HT-29 (cell line): ENCODE data around the gene GPX7. TPM values are rescaled to one million over a fixed set of nuclear protein-coding genes. Genes with fewer than 3 reads are reported as not detected.

Experiments
- DNase-seq: peaks from one replicate; pipeline ENCODE4 v3.0.0-alpha.2; 2015; ENCODE audit warnings: low spot score
- total RNA-seq: library from RNA; depleted of rRNA; stranded (reverse); fragments of >200 nt; shearing (Covaris generic); gene quantifications from 2 replicates; pipeline ENCODE4 v1.2.3, GENCODE V29; 2014; rRNA removed

GPX7 gene
- total RNA-seq, 1 experiment from 2014 or later = not detected

DNA sequence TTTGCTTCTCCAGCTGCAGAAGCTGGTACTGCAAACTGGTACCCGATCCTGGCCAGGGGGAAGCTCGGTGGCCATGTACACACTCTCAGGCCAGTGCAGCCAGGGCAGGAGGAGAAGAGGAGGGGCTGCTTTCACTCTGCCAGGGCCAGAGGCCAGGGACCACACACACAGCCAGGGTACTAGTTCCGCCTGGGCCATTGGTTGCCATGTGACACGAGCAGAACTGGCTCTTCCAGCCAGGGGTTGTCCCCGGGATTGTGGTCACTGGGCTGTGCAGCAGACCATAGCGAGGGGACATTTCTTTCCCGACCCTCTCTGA, 27.1 kb downstream of the GPX7 start:
- DNase-seq = no peak

DNA sequence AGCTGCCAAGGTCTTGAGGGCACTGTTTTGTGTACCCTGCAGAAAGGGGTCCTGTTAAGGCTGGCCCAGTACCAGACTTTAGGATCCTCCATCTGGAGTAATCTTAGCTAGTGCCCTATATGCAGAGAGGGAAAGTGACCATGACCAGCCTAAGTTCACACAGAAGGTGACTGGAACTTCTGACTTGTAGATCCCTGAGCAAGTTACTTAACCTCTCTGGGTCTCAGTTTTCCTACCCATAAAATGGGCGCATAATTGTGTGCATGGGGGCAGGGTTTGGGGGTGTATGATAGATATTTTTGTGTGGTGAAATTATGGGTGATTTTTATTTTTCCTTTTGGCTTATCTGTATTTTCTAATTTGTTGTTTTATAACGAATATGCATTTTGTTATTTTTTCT, 27.5 kb downstream of the GPX7 start:
- DNase-seq = no peak

DNA sequence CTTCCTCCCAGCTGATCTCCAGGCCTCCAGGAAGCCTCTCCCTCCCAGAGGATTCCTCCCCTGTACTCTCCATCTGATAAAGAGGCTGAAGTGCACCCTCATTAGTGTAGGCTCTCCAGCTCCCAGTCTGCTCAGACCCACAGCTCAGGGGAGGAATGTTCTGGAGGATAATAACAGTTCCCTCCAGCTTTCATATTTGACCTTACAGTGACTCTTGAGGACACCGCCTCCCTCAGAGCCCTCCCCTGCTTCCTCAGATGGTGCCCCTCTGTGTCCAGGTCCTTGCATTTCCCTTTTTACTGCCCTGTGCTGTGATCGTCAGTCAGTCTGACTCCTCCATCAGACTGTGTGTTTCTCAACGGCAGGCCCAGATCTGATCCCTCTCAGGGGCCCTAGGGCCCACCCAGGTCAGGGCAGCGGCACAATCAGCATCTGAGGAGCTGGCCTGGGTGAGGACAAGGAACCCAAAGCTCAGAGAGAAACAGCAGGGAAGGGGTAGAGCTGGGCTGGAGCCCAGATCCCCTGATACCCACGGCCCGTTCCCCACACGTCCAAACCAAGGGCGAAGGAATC, 29.7 kb downstream of the GPX7 start:
- no peak for DNase-seq

DNA sequence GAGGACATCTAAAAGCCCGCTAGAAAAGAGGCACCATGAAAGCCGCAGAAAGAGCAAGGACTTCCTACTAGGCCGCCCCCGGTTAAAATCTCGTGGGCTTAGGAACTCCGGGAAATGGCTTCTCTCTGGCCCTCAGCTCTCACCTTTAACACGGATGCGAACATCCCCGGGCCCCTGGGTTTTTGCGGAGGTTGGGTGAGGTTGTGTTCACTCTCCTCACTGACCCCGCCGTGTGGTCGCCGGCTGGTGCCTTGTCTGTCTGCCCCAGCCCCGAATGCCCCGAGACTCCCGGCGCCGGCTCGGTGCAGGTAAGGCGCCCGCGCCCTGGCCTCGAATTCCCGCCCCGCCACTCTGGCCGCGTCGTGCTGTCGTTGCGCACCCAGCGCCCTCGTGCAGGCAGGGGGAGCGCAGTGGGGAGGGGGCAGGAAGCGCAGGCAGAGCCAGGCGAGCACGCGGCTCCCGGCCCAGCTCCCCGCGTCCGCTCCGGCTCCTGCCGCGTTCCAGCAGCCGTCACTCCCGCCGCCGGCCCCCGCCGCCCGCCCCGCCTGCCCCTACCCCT, 30.6 kb downstream of the GPX7 start, which contains the start of gene SHISAL2A:
TSS of gene SHISAL2A (plus strand) at position 437 of the 559 bp plus-strand sequence. CDS start 326 bp downstream, outside the sequence.
- DNase-seq = no peak

DNA sequence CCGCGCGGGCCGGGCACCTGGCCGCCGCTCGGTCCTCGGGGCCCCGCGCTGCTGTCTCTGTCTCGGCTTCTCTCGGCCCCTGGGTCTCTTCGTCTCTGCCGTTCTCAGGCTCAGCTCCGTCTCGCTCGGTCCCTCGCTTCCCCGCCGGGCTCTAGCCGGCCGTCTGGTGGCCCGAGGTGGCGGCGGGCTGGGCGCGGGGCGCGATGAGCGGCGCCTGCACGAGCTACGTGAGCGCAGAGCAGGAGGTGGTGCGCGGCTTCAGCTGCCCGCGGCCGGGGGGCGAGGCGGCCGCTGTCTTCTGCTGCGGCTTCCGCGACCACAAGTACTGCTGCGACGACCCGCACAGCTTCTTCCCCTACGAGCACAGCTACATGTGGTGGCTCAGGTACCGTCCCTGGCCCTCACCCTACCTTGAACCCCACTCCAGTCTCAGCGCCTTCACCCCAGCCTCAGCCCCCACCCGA, 31.2 kb downstream of the GPX7 start:
- no peak for DNase-seq

DNA sequence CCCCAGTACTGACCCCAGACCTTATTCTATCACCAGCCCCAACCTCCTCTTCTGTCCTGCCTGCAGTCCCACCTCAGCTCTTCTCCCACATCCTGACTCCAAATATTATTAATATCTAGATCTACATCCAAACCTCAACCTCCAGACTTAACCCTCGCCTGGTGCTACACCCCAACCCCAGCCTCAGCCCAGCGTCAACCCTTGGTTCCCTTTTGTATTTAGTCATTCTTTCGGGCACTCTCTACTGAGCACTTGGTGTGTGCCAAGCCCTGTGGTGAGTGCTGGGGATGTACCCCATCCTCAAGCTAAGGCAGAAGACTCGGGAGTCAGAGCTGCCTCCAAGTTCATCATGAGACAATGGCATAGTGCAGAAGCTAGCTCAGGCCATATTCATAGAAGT, 31.9 kb downstream of the GPX7 start:
- DNase-seq = no peak

DNA sequence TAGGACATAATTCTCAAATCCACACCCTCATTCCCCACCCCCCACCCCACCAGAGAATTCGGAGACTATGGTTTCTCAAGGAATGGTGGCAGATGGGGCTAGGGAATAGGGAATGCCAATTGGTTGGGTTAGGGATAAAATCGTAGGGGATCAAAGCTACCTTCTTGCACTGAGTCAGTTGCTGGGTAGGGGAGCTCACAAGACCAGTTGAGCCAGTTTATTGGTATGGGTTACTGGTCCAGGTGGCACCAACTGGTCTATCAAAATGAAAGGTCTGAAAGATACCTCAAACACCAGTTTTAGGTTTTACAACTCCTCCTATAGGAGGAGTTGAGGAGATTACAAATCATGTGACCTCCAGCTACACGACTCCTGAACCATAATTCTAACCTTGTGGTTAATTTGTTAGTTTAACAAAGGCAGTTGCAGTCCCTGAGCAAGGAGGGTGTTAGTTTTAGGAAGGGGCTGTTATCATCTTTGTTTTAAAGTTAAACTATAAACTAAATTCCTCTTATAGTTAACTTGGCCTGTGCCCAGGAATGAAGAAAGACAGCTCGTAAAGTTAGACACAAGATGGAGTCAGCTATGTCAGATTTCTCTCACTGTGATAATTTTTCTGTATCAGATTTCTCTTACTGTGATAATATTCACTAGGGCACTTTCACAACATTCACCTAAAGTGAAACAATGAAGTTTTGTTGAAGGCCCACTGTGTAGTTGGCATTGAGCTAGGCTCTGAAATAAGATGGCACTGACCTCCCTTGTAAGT, 33.3 kb downstream of the GPX7 start:
- peak; percentile 14 for DNase-seq

DNA sequence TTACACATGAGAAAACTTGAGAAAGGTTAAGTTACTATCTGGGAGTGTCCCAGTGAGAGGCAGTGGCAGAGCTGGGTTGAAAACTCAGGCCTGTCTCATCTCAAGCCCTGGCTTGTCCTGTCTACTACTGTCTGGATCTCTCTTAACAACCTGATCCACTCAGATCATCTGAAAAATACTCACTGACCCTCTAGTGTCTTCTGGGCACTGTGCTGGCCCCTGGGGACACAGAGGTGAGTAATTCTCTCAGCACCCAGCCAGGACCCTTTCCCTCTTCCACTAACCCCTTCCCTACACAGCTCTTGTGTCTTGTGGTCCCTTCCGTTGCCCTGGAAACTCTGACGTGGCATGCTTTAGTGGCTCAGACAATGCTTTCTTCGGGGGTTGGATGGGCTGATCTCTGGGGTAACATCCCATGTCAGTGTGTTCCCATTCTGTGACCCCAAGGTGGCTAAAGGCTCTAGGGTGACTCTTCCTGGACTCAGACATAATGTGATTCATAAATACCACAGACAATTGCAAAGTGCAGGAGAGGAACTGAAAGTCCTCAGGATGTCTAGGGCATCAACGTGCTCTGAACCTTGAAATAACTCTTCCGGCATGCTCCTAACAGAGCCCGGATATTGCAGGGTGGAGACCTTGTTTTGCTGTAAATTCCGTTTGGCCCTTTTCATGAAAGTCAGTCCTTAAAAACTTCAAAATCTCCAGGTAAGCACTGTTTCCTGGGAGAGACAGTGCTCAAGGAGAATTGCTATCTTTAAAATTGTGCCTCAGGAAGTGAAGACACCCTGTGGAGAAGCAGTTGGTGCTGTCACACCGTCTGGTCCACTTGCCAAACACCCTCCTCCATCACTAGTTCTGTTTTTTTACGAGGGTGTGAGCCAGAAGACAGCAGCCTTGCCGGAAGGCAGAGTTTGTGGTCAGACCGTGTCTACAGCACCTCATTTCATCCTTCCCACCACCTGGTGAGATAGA, 34.8 kb downstream of the GPX7 start:
- DNase-seq = no peak

DNA sequence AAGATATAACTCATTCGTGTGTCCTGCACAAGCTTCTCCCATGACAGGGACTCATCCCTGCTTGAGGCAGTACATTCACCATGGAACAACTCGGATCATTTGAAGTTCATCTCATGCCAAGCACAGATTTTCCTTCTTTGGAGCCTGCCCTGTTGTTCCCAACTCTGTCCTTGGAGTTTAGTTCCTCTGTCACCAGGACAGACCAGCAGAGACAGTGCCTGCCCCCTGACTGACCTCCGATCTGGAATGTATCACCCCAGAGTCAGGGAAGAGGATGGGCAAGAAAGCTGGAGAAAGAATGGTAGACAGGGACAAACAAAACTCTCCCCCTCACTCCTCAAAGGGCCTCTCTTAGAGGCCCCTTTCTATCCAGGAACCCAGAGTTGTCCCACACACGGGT, 35.8 kb downstream of the GPX7 start:
- no peak for DNase-seq

DNA sequence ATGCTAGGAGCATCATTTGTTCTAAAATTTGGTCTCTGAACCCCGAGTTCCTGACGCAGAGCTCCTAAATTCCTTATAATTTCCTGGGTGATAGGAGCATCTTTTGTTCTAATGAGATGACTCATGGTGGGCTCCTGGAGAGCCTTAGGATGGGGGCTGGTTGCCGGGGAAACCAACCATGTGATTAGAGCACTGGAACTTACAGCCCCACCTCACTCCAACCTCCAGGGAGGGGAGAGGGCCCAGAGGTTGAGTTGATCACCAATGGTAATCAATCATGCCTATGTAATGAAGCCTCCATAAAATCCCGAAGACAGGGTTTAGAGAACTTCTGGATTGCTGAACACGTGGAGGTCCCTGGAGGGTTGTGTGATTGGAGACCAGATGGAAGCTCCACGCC, 38.5 kb downstream of the GPX7 start:
- no peak for DNase-seq

DNA sequence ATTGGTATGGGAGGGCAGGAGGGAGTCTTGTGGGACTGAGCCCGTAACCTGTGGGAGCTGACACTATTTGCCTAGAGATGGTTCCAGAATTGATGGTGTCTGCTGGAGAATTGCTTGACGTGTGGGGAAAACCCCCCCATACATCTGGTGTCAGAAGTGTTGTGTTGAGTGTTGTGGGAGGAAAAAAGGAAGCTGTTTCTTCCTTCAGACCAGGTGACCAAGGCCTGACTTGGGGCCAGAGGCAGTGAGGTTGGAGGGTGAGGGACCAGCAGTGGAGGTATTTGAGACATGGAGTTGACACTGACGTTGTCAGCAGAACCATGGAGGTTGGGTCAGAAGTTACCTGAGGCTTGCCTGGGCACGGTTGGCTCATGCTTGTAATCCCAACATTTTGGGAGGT, 39.1 kb downstream of the GPX7 start:
- DNase-seq = no peak

DNA sequence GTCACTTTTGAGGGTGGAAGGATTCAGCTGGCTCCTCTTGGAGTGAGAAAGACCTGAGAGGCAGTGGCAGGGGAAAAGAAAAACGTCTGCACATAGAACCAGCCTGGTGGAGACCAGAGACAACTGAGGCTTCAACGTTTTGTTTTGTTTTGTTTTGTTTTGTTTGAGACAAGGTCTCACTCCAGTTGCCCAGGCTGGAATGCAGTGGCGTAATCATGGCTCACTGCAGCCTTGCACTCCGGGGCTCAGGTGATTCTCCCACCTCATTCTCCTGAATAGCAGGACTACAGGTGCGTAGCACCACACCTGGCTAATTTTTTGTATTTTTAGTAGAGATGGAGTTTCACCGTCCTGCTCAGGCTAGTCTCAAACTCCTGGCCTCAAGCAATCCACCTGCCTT, 43.1 kb downstream of the GPX7 start:
- DNase-seq = no peak

DNA sequence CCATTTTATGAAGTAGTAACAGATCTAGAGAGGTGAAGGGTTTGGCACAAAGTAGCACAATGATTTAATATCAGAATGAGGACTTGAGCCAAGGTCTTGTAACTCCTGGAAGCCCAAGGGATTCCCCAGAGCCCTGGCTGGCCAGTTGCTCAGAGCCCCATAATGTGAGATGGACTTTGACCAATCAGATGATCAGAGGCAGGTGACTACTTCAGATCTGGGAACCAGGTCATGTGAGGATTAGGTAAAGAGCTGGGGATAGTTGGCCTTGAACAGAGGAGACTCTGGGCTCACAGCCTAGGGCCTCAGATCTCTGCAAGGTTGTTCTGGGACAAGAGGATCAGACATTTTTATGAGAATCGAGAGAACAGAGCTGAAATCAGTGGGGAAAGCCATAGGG, 49.7 kb downstream of the GPX7 start:
- DNase-seq = no peak

DNA sequence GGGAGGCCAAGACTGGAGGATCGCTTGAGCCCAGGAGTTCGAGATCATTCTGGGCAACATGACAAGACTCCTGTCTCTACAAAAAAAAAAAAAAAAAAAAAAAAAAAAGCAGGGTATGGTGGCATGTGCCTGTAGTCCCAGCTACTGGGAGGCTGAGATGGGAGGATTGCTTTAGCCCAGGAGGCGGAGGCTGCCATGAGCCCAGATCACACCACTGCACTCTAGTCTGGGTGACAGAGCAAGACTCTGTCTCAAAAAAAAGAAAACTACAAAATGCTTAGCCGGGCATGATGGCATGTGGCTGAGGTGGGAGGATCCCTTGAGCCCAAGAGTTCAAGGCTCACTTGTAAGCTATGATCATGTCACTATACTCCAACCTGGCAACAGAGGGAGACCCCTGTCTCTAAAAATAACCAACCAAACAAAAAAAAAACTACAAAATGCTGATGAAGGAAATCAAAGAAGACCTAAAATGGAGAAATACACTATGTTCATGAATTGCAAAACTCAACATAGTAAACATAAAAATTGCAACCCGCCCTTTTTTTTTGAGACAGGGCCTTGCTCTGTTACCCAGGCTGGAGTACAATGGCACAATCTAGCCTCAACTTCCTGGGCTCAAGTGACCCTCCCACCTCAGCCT, 51.2 kb downstream of the GPX7 start:
- DNase-seq = no peak

DNA sequence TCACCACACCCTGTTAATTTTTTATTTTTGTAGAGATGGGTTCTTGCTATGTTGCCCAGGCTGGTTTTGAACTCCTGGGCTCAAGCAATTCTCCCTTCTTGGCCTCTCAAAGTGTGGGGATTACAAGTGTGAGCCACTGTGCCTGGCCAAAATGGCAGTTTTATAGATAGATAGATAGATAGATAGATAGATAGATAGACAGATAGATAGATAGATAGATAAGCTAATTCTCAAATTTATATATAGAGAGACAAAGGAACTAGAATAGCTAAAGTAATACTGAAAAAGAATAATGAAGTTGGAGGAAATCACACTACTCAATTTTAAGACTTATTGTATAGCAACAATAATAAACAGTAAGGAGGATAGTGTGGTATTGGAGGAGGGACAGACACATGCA, 51.9 kb downstream of the GPX7 start:
- no peak for DNase-seq

DNA sequence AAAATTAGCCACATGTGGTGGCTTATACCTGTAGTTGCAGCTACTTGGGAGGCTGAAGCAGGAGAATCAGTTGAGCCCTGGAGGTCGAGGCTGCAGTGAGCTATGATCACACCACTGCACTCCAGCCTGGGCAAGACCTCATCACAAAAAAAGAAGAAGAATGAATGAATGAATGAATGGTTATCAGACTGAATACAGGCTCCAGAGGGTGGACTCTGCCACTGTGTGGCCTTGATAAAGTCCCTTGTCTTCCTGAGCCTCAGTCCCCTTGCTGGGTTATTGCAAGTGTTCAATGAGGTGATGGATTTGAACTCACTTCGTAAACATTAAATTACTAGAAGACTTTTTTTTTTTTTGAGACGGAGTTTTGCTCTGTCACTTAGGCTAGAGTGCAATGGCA, 55.5 kb downstream of the GPX7 start:
- DNase-seq = no peak

Other genes with a start within 250 kb of the GPX7 start
- gene CC2D1B, start 236.2 kb upstream of the GPX7 start, total RNA-seq = 32.5 and 32.9 TPM in 2 replicates
- 19.5 and 20.1 TPM in 2 replicates for gene ORC1, start 197.9 kb upstream of the GPX7 start, total RNA-seq
- gene PRPF38A, start 197.8 kb upstream of the GPX7 start, total RNA-seq = 16.6 and 25.1 TPM in 2 replicates
- 5.8 and 17.7 TPM in 2 replicates for gene TUT4, start 49.3 kb upstream of the GPX7 start, total RNA-seq
- not detected in 2 replicates for gene SHISAL2A, start 30.8 kb downstream of the GPX7 start, total RNA-seq
- gene COA7, start 96.0 kb downstream of the GPX7 start, total RNA-seq = 15.8 and 17.4 TPM in 2 replicates
- 3.3 and 6.5 TPM in 2 replicates for gene ZYG11B, start 124.1 kb downstream of the GPX7 start, total RNA-seq
- gene ZYG11A, start 240.4 kb downstream of the GPX7 start, total RNA-seq = not detected in 2 replicates